HEK293 (cell line): ENCODE measurements around the gene MAN1C1.
"Not testable (repeated sequence)": the region's sequence is repeated elsewhere in the genome, so short reads cannot be mapped to it uniquely, and the experiment has no call there.

Experiments
- CTCF ChIA-PET: fragments of 350-600 bp; formaldehyde crosslinking; extraction: SDS; loops from one replicate; lab custom pipeline; 2021; ENCODE audit warnings: antibody characterized with exemption; lab: Yijun Ruan, JAX
- POLR2A ChIA-PET: fragments of 300-600 bp; formaldehyde crosslinking; extraction: SDS; loops from one replicate; lab custom pipeline; 2020; ENCODE audit warnings: antibody characterized with exemption, inconsistent platforms; lab: Yijun Ruan, JAX
- H3K27ac ChIP-seq: fragments of 200-500 bp; sonication (Bioruptor generic); 2 replicates; pipeline ENCODE4 v1.5.1; 2014; ENCODE audit warnings: low read depth, low read length, control low read depth, inconsistent platforms; ENCODE audit errors: extremely low read depth
- H3K36me3 ChIP-seq, 2 experiments: fragments of 200-500 bp in 1 of 2; sonication (Bioruptor generic) in 1 of 2; 1 replicate in 1 of 2; 2 replicates in 1 of 2; pipeline ENCODE4 v1.5.1; 2014 to 2017; ENCODE audit warnings: inconsistent platforms in 2 of 2, low read length in 2 of 2; ENCODE audit not compliant: control insufficient read depth in 2 of 2, insufficient read depth in 1 of 2
- H3K4me1 ChIP-seq: fragments of 200-500 bp; sonication (Bioruptor generic); 2 replicates; pipeline ENCODE4 v1.5.1; 2014; ENCODE audit warnings: mild to moderate bottlenecking, low read length, inconsistent platforms; ENCODE audit not compliant: control insufficient read depth, insufficient read depth
- H3K4me3 ChIP-seq: 2 replicates; pipeline ENCODE4 v1.5.1; 2011; ENCODE audit warnings: low read depth, mild to moderate bottlenecking, control low read depth, low read length, moderate library complexity
- H3K9me3 ChIP-seq: fragments of 200-500 bp; sonication (Bioruptor generic); 2 replicates; pipeline ENCODE4 v1.5.1; 2014; ENCODE audit warnings: low read depth, low read length, inconsistent platforms; ENCODE audit not compliant: control insufficient read depth, insufficient read depth
- KLF16 ChIP-seq: fragments of 450-650 bp; formaldehyde crosslinking; IDR thresholded peaks from 2 replicates; pipeline ENCODE4 v1.5.1; 2017; ENCODE audit warnings: missing biosample characterization, missing genetic modification characterization
- KLF8 ChIP-seq: fragments of 450-650 bp; formaldehyde crosslinking; IDR thresholded peaks from 2 replicates; pipeline ENCODE4 v1.5.1; 2016; ENCODE audit warnings: missing biosample characterization, missing genetic modification characterization
- ZEB2 ChIP-seq: fragments of 450-650 bp; formaldehyde crosslinking; IDR thresholded peaks from 2 replicates; pipeline ENCODE4 v1.5.1; 2016; ENCODE audit warnings: missing biosample characterization, missing genetic modification characterization
- ZIC2 ChIP-seq: fragments of 450-650 bp; formaldehyde crosslinking; IDR thresholded peaks from 2 replicates; pipeline ENCODE4 v1.5.1; 2016; ENCODE audit warnings: missing biosample characterization, missing genetic modification characterization
- ZNF248 ChIP-seq: fragments of 450-650 bp; formaldehyde crosslinking; IDR thresholded peaks from 2 replicates; pipeline ENCODE4 v1.5.1; 2017; ENCODE audit warnings: missing biosample characterization, missing genetic modification characterization
- ZNF266 ChIP-seq: fragments of 450-650 bp; formaldehyde crosslinking; IDR thresholded peaks from 2 replicates; pipeline ENCODE4 v1.5.1; 2016; ENCODE audit warnings: missing biosample characterization, missing genetic modification characterization, low read depth
- ZNF37A ChIP-seq: fragments of 450-650 bp; IDR thresholded peaks from 2 replicates; pipeline ENCODE4 v1.5.1; 2018; ENCODE audit warnings: missing biosample characterization, missing genetic modification characterization
- ZNF501 ChIP-seq: fragments of 450-650 bp; formaldehyde crosslinking; IDR thresholded peaks from 2 replicates; pipeline ENCODE4 v1.5.1; 2016; ENCODE audit warnings: missing biosample characterization, missing genetic modification characterization
- ZNF623 ChIP-seq: fragments of 450-650 bp; formaldehyde crosslinking; IDR thresholded peaks from 2 replicates; pipeline ENCODE4 v1.5.1; 2016; ENCODE audit warnings: missing biosample characterization, missing genetic modification characterization
- ZNF658 ChIP-seq: fragments of 450-650 bp; formaldehyde crosslinking; IDR thresholded peaks from 2 replicates; pipeline ENCODE4; 2016; ENCODE audit warnings: missing biosample characterization, missing genetic modification characterization
- ZNF776 ChIP-seq: fragments of 450-650 bp; formaldehyde crosslinking; IDR thresholded peaks from 2 replicates; pipeline ENCODE4 v1.5.0; 2017; ENCODE audit warnings: missing biosample characterization, missing genetic modification characterization, borderline replicate concordance
- TF ChIP-seq, protein P1 (sequence below): fragments of 450-650 bp; formaldehyde crosslinking; IDR thresholded peaks from 2 replicates; pipeline ENCODE4 v1.5.1; 2016; ENCODE audit warnings: missing biosample characterization, missing genetic modification characterization
- TF ChIP-seq, protein P2 (sequence below): fragments of 450-650 bp; formaldehyde crosslinking; IDR thresholded peaks from 2 replicates; pipeline ENCODE4 v1.5.1; 2017; ENCODE audit warnings: missing biosample characterization, missing genetic modification characterization
- TF ChIP-seq, protein P3 (sequence below): fragments of 450-650 bp; formaldehyde crosslinking; IDR thresholded peaks from 2 replicates; pipeline ENCODE4 v1.5.1; 2016; ENCODE audit warnings: missing biosample characterization, missing genetic modification characterization, borderline replicate concordance
- TF ChIP-seq, protein P4 (sequence below): fragments of 450-650 bp; formaldehyde crosslinking; IDR thresholded peaks from 2 replicates; pipeline ENCODE4 v1.5.1; 2016; ENCODE audit warnings: missing biosample characterization, missing genetic modification characterization

Gene MAN1C1

DNA sequence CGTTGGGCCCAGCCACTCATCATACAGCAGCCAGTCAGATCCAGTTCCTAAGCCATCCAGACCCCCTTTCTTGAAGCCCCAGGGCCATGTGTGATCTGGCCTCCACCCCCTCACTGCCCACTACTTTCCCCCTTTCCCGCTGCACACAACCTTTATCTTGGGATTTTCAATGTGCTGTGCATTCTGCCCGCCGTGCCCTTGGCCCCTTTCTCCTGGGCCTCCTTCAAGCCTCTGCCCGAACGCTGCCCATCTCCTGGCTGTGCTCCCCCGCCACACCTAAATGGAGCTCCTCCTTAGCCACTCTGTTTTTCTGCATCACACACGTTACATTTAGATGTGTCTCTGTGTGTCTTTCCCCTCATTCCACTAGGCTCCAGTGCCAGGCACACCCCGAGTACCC lies 116.7 kb downstream of the MAN1C1 start (continued):
- TF ChIP-seq ZNF776 (tag by site-specific recombination) (no peak), ZNF248 (tag by site-specific recombination) (no peak), ZNF658 (tag by site-specific recombination) (no peak)
- TF ChIP-seq, protein P1, sequence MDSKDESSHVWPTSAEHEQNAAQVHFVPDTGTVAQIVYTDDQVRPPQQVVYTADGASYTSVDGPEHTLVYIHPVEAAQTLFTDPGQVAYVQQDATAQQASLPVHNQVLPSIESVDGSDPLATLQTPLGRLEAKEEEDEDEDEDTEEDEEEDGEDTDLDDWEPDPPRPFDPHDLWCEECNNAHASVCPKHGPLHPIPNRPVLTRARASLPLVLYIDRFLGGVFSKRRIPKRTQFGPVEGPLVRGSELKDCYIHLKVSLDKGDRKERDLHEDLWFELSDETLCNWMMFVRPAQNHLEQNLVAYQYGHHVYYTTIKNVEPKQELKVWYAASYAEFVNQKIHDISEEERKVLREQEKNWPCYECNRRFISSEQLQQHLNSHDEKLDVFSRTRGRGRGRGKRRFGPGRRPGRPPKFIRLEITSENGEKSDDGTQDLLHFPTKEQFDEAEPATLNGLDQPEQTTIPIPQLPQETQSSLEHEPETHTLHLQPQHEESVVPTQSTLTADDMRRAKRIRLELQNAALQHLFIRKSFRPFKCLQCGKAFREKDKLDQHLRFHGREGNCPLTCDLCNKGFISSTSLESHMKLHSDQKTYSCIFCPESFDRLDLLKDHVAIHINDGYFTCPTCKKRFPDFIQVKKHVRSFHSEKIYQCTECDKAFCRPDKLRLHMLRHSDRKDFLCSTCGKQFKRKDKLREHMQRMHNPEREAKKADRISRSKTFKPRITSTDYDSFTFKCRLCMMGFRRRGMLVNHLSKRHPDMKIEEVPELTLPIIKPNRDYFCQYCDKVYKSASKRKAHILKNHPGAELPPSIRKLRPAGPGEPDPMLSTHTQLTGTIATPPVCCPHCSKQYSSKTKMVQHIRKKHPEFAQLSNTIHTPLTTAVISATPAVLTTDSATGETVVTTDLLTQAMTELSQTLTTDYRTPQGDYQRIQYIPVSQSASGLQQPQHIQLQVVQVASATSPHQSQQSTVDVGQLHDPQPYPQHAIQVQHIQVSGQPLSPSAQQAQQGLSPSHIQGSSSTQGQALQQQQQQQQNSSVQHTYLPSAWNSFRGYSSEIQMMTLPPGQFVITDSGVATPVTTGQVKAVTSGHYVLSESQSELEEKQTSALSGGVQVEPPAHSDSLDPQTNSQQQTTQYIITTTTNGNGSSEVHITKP (tag by site-specific recombination) = no peak

DNA sequence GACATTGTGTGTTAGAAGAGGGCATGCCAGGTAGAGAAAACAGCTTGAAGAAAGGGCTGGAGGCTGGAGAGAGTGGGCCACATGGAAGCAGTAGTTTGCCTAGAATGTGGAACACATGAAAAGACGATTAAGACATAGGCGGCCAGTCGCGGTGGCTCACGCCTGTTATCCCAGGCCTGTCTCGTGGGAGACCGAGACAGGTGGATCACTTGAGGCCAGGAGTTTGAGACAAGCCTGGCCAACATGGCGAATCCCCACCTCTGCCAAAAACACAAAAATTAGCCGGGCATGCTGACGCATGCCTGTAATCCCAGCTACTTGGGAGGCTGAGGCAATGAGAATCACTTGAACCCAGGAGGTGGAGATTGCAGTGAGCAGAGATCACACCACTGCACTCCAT lies 118.4 kb downstream of the MAN1C1 start:
- H3K36me3 ChIP-seq, CTCF ChIA-PET, H3K27ac ChIP-seq, H3K4me3 ChIP-seq, POLR2A ChIA-PET, H3K4me1 ChIP-seq, H3K9me3 ChIP-seq: not testable (repeated sequence)

DNA sequence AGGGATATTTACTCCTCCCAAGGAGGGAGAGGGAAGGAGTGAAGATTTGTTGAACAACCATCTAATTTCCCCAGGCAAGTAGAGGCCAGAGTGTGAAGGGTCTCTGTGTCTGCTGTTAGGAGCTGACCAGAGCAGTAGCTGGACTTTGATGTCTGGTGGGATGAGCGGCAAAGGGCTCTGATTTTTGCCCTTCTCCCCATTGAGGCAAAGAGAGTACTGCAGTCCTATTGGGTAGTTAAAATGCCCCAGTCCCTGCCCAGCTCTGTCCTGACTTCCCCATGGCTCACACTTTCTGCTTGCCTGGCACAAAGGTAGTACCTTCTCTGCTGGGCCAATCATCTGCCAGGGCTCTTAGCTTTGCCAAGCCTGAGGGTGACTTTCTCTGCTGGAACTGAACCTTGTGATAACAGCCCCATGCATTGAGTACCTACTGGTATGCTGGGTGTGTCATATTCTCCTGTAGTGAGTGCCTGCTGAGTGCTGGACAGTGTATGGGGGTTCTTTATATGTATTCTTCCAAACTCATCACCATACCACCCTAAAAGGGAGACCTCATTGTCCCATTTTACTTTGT lies 119.5 kb downstream of the MAN1C1 start:
- Histone ChIP-seq H3K4me1 (no peaks in the 10 kb centered on the region), H3K4me3 (no peak overlapping the region), H3K36me3 (no peaks in the 10 kb centered on the region), H3K27ac (no peak overlapping the region), H3K9me3 (no peaks in the 10 kb centered on the region)
- TF ChIP-seq ZIC2 (tag by site-specific recombination) = 0 out of 2 replicates have a peak, but pooled peaks have one; percentile 17
- TF ChIP-seq KLF16 (tag by site-specific recombination) = no peak
- ChIA-PET CTCF (no interaction called here), POLR2A (no interaction called here)

DNA sequence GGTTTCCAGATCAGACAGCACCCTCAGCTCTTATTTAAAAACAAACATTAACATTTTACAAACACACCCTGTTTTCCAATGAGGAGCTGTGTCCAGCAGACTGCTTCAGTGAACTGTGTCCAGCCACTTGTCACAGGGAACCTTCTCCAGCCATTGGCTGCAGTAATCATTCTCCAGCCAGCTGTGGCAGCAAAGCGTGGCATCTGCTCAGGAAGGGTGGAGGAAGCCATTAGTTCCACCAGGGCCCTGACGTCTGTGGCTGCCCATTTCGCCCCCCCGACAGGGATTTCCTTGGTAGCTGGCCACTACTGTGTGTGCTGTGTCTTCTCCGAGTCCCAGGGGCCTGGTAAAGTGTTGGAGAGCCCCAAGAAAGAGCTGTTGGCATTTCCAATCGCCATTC lies 120.5 kb downstream of the MAN1C1 start:
- ChIA-PET CTCF (interaction anchor here (0.6 to 0.8 kb wide), 2 partner anchors 54 to 666 kb away, joined by 3 to 5 read pairs; no protein-coding TSS in a partner anchor), POLR2A (no interaction called here)
- TF ChIP-seq ZNF623 = no peak
- no peak for TF ChIP-seq ZEB2
- no peak for TF ChIP-seq ZNF266 (tag by site-specific recombination)
- TF ChIP-seq ZNF37A (tag by site-specific recombination) = no peak
- TF ChIP-seq, protein P2, sequence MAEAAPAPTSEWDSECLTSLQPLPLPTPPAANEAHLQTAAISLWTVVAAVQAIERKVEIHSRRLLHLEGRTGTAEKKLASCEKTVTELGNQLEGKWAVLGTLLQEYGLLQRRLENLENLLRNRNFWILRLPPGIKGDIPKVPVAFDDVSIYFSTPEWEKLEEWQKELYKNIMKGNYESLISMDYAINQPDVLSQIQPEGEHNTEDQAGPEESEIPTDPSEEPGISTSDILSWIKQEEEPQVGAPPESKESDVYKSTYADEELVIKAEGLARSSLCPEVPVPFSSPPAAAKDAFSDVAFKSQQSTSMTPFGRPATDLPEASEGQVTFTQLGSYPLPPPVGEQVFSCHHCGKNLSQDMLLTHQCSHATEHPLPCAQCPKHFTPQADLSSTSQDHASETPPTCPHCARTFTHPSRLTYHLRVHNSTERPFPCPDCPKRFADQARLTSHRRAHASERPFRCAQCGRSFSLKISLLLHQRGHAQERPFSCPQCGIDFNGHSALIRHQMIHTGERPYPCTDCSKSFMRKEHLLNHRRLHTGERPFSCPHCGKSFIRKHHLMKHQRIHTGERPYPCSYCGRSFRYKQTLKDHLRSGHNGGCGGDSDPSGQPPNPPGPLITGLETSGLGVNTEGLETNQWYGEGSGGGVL (tag by site-specific recombination) = no peak
- TF ChIP-seq ZNF501 = no peak
- TF ChIP-seq, protein P3, sequence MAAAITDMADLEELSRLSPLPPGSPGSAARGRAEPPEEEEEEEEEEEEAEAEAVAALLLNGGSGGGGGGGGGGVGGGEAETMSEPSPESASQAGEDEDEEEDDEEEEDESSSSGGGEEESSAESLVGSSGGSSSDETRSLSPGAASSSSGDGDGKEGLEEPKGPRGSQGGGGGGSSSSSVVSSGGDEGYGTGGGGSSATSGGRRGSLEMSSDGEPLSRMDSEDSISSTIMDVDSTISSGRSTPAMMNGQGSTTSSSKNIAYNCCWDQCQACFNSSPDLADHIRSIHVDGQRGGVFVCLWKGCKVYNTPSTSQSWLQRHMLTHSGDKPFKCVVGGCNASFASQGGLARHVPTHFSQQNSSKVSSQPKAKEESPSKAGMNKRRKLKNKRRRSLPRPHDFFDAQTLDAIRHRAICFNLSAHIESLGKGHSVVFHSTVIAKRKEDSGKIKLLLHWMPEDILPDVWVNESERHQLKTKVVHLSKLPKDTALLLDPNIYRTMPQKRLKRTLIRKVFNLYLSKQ (tag by site-specific recombination) = no peak
- TF ChIP-seq, protein P4, sequence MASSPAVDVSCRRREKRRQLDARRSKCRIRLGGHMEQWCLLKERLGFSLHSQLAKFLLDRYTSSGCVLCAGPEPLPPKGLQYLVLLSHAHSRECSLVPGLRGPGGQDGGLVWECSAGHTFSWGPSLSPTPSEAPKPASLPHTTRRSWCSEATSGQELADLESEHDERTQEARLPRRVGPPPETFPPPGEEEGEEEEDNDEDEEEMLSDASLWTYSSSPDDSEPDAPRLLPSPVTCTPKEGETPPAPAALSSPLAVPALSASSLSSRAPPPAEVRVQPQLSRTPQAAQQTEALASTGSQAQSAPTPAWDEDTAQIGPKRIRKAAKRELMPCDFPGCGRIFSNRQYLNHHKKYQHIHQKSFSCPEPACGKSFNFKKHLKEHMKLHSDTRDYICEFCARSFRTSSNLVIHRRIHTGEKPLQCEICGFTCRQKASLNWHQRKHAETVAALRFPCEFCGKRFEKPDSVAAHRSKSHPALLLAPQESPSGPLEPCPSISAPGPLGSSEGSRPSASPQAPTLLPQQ (tag by site-specific recombination) = no peak
- no peak for TF ChIP-seq KLF8 (tag by site-specific recombination)
- H3K9me3 ChIP-seq = no peaks in the 10 kb centered on the region
- no peak overlapping the region for H3K27ac ChIP-seq
- H3K4me1 ChIP-seq = no peaks in the 10 kb centered on the region
- H3K4me3 ChIP-seq = no peak overlapping the region
- no peaks in the 10 kb centered on the region for H3K36me3 ChIP-seq
